CD14-positive monocyte (primary cell): ENCODE results near the gene AIG1. TPM values are rescaled to one million over a fixed set of nuclear protein-coding genes. Genes with fewer than 3 reads are reported as not detected.

Source experiments
- DNase-seq, 3 donors: peaks; one replicate each; pipeline ENCODE4 v3.0.0-alpha.2; 2011 to 2022
- H2AFZ ChIP-seq: 2 replicates; pipeline ENCODE4 v1.6.0; 2012; ENCODE audit warnings: mild to moderate bottlenecking, low read depth, low read length, inconsistent platforms; ENCODE audit not compliant: insufficient read depth, poor library complexity, severe bottlenecking
- H3K27ac ChIP-seq, 2 donors: 1 replicate in 1 of 2; 2 replicates in 1 of 2; pipeline ENCODE4 v1.5.1; 2012 to 2013; ENCODE audit warnings: low read length in 2 of 2, control low read depth in 1 of 2, inconsistent platforms in 1 of 2, low read depth in 1 of 2, mild to moderate bottlenecking in 1 of 2
- H3K27me3 ChIP-seq, 2 donors: one replicate each; pipeline versions ENCODE4 v1.6.0 to v1.6.1; 2011 to 2013; ENCODE audit warnings: low read length in 2 of 2; ENCODE audit not compliant: control insufficient read depth in 2 of 2, insufficient read depth in 2 of 2
- H3K36me3 ChIP-seq, 2 donors: replicated peaks in 1 of 2; 1 replicate in 1 of 2; 2 replicates in 1 of 2; pipeline versions ENCODE4 v1.5.1 to v1.6.1; 2012 to 2013; ENCODE audit warnings: low read length in 2 of 2, control low read depth in 1 of 2, inconsistent platforms in 1 of 2, mild to moderate bottlenecking in 1 of 2; ENCODE audit not compliant: insufficient read depth in 2 of 2, control insufficient read depth in 1 of 2
- H3K4me1 ChIP-seq, 2 donors: 1 replicate in 1 of 2; 2 replicates in 1 of 2; pipeline versions ENCODE4 v1.5.1 to v1.6.1; 2012 to 2013; ENCODE audit warnings: low read length in 2 of 2, control low read depth in 1 of 2, inconsistent platforms in 1 of 2, mild to moderate bottlenecking in 1 of 2, moderate library complexity in 1 of 2; ENCODE audit not compliant: insufficient read depth in 2 of 2, control insufficient read depth in 1 of 2
- H3K4me2 ChIP-seq: replicated peaks from 2 replicates; pipeline ENCODE3; 2012; ENCODE audit warnings: low read length, moderate library complexity, mild to moderate bottlenecking; ENCODE audit not compliant: poor library complexity, severe bottlenecking; ENCODE audit errors: extremely low read depth
- H3K4me3 ChIP-seq, 3 experiments: fragments of 200-600 bp in 1 of 3; sonication (generic) in 1 of 3; replicated peaks in 1 of 3; 1 replicate in 2 of 3; 2 replicates in 1 of 3; pipeline ENCODE4 v1.5.1; 2011 to 2013; ENCODE audit warnings: low read length in 3 of 3, mild to moderate bottlenecking in 3 of 3, control low read depth in 2 of 3, low read depth in 2 of 3, inconsistent platforms in 1 of 3, moderate library complexity in 1 of 3
- H3K79me2 ChIP-seq: 2 replicates; pipeline ENCODE4 v1.6.0; 2012; ENCODE audit warnings: mild to moderate bottlenecking, control low read depth, inconsistent platforms, low read length, moderate library complexity; ENCODE audit not compliant: insufficient read depth
- H3K9ac ChIP-seq: 2 replicates; pipeline ENCODE4 v1.6.0; 2017; ENCODE audit warnings: low read length, mild to moderate bottlenecking; ENCODE audit not compliant: insufficient read depth, poor library complexity, severe bottlenecking
- H3K9me3 ChIP-seq, 2 donors: replicated peaks in 1 of 2; 1 replicate in 1 of 2; 2 replicates in 1 of 2; pipeline versions ENCODE4 v1.5.1 to v1.6.1; 2012 to 2013; ENCODE audit warnings: low read length in 2 of 2, control low read depth in 1 of 2; ENCODE audit not compliant: control insufficient read depth in 1 of 2, insufficient read depth in 1 of 2
- H4K20me1 ChIP-seq: 2 replicates; pipeline ENCODE4 v1.6.0; 2012; ENCODE audit warnings: mild to moderate bottlenecking, low read length, control low read depth, moderate library complexity; ENCODE audit not compliant: insufficient read depth
- H3K27ac Mint-ChIP-seq, 7 donors: one replicate each; pipeline ENCODE4 v1.8.0; 2020; ENCODE audit warnings: mild to moderate bottlenecking in 7 of 7, mixed read lengths in 7 of 7, moderate library complexity in 6 of 7, inconsistent platforms in 2 of 7
- H3K27me3 Mint-ChIP-seq, 3 donors: one replicate each; pipeline ENCODE4 v1.8.0; 2021 to 2022; ENCODE audit warnings: low read depth in 3 of 3, mild to moderate bottlenecking in 3 of 3, mixed read lengths in 3 of 3, moderate library complexity in 3 of 3, inconsistent platforms in 1 of 3
- H3K36me3 Mint-ChIP-seq, 2 donors: one replicate each; pipeline ENCODE4 v1.8.0; 2020; ENCODE audit warnings: mixed read lengths in 2 of 2, inconsistent platforms in 1 of 2, mild to moderate bottlenecking in 1 of 2
- H3K4me1 Mint-ChIP-seq: one replicate; pipeline ENCODE4 v1.8.0; 2020; ENCODE audit warnings: mild to moderate bottlenecking, mixed read lengths
- H3K4me3 Mint-ChIP-seq, 2 donors: one replicate each; pipeline ENCODE4 v1.8.0; 2020; ENCODE audit warnings: mild to moderate bottlenecking in 2 of 2, mixed read lengths in 2 of 2, moderate library complexity in 1 of 2
- H3K9me3 Mint-ChIP-seq, 7 donors: one replicate each; pipeline ENCODE4 v1.8.0; 2020 to 2022; ENCODE audit warnings: mixed read lengths in 7 of 7, mild to moderate bottlenecking in 6 of 7, moderate library complexity in 6 of 7, inconsistent platforms in 2 of 7
- CTCF ChIP-seq: fragments of 200-600 bp; IDR thresholded peaks from one replicate; pipeline ENCODE4 v1.8.0; 2022; ENCODE audit warnings: antibody characterized with exemption, mild to moderate bottlenecking
- WGBS: methylation state at CpG from one replicate; pipeline ENCODE4 v1.1.5; 2013; ENCODE audit warnings: missing lambda C conversion rate; ENCODE audit not compliant: insufficient coverage; 5-methylcytosine and 5-hydroxymethylcytosine counted together
- intact Hi-C, 2 donors: fragments of 100-400 bp; cut with micrococcal nuclease; formaldehyde crosslinking; loops; one replicate each; pipeline versions ENCODE4 v1.15.0 to v1.15.1; 2023
- polyA plus RNA-seq, 3 donors: library from polyadenylated mRNA; depleted of rRNA in 1 of 3; unstranded in 2 of 3; stranded (reverse) in 1 of 3; fragments of 300-500 nt in 2 of 3; fragments of >200 nt in 1 of 3; fragmentation: Illumina TruSeq in 2 of 3; gene quantifications; 1 replicate in 2 of 3; 2 replicates in 1 of 3; pipeline ENCODE4 v1.2.3, GENCODE V29; 2012 to 2021

Gene AIG1
- polyA plus RNA-seq, 3 donors: 6.7 to 7.6 (median 6.8) TPM

- no peak for DNase-seq
- H3K27ac Mint-ChIP-seq: no peak overlapping the region
- WGBS: 100% methylated on average over 1 of the region's 1 CpG
Observed at GRCh38 chr6:143298071-143298470, 237.4 kb downstream of the AIG1 start.

GRCh38 chr6:143299253-143300166, 238.8 kb downstream of the AIG1 start:
- H3K9me3 ChIP-seq: no peaks in the 10 kb centered on the region
- no peaks in the 10 kb centered on the region for H3K4me1 Mint-ChIP-seq
- peaks cover 0 to 8% (median 0%) of the 10 kb centered on the region in 7 donors for H3K9me3 Mint-ChIP-seq
- no peak for TF ChIP-seq CTCF
- H3K27ac Mint-ChIP-seq: no peak overlapping the region
- H3K4me3 Mint-ChIP-seq: no peak overlapping the region
- no peaks in the 10 kb centered on the region for H4K20me1 ChIP-seq
- H3K4me1 ChIP-seq: no peaks in the 10 kb centered on the region
- no peaks in the 10 kb centered on the region for H3K79me2 ChIP-seq
- no peak overlapping the region for H3K4me3 ChIP-seq
- 79% methylated on average over 3 of the region's 6 CpGs for WGBS
- intact Hi-C loops: no loop called here
- no peaks in the 10 kb centered on the region for H3K27me3 ChIP-seq
- H3K36me3 ChIP-seq: no peaks in the 10 kb centered on the region
- no peak overlapping the region for H3K9ac ChIP-seq
- H3K27ac ChIP-seq: no peak overlapping the region
- no peak for DNase-seq
- no peak overlapping the region for H3K4me2 ChIP-seq
- no peaks in the 10 kb centered on the region for H3K36me3 Mint-ChIP-seq
- H3K27me3 Mint-ChIP-seq: no peaks in the 10 kb centered on the region
- no peak overlapping the region for H2AFZ ChIP-seq

More at GRCh38 chr6:143298071-143298470, 237.4 kb downstream of the AIG1 start:
- no peaks in the 10 kb centered on the region for H3K27me3 Mint-ChIP-seq
- no peaks in the 10 kb centered on the region for H3K4me1 Mint-ChIP-seq
- Histone ChIP-seq H3K9ac (no peak overlapping the region), H3K4me3 (no peak overlapping the region), H3K9me3 (no peaks in the 10 kb centered on the region), H3K79me2 (no peaks in the 10 kb centered on the region), H4K20me1 (no peaks in the 10 kb centered on the region), H3K27me3 (no peaks in the 10 kb centered on the region), H3K4me2 (no peak overlapping the region), H3K36me3 (no peaks in the 10 kb centered on the region), H3K27ac (no peak overlapping the region), H2AFZ (no peak overlapping the region), H3K4me1 (no peaks in the 10 kb centered on the region)
- TF ChIP-seq CTCF: no peak
- H3K4me3 Mint-ChIP-seq: no peak overlapping the region
- peaks cover 0 to 6% (median 0%) of the 10 kb centered on the region in 7 donors for H3K9me3 Mint-ChIP-seq
- intact Hi-C loops: no loop called here
- H3K36me3 Mint-ChIP-seq: no peaks in the 10 kb centered on the region
